ENCODE results near the gene DEK. TPM values are rescaled to one million over a fixed set of nuclear protein-coding genes. Genes with fewer than 3 reads are reported as not detected.

Gene DEK
- total RNA-seq, 4 donors from 2014 or later, result 69.0 to 101 (median 87.9) TPM

GRCh38 chr6:18186540-18187250 is 77.6 kb downstream of the DEK start:
- no peak for DNase-seq (ENCODE audit: low spot score in 2 of 2)
- 87 to 88% methylated on average over 4 of the region's 4 CpGs for WGBS, 2 donors
- TF ChIP-seq CTCF (IDR thresholded peaks at IDR 0.05) (no peak), POLR2A (IDR thresholded peaks at IDR 0.05) (no peak)
- intact Hi-C loops (cut with DNase I; ENCODE audit: low total_unique reads), result no loop called here
- H3K4me3 ChIP-seq (ENCODE audit: low read depth, poor library complexity, severe bottlenecking), result no peak overlapping the region

- H3K4me3 ChIP-seq (ENCODE audit: low read depth, poor library complexity, severe bottlenecking), result no peak overlapping the region
- TF ChIP-seq CTCF (IDR thresholded peaks at IDR 0.05) (no peak), POLR2A (IDR thresholded peaks at IDR 0.05) (no peak)
- WGBS, 2 donors, result 53 to 79% methylated on average over 2 of the region's 2 CpGs
- DNase-seq (ENCODE audit: low spot score in 2 of 2), result no peak
- intact Hi-C loops (cut with DNase I; ENCODE audit: low total_unique reads), result no loop called here
Measured at GRCh38 chr6:18186033-18186432, 78.3 kb downstream of the DEK start.

GRCh38 chr6:18185624-18186023 is 78.7 kb downstream of the DEK start:
- no peak for TF ChIP-seq POLR2A (IDR thresholded peaks at IDR 0.05)
- TF ChIP-seq CTCF (IDR thresholded peaks at IDR 0.05), result no peak
- no peak for DNase-seq (ENCODE audit: low spot score in 2 of 2)
- no peak overlapping the region for H3K4me3 ChIP-seq (ENCODE audit: low read depth, poor library complexity, severe bottlenecking)
- WGBS, 2 donors, result 71 to 91% methylated on average over 1 of the region's 1 CpG
- intact Hi-C loops (cut with DNase I; ENCODE audit: low total_unique reads), result no loop called here

- TF ChIP-seq CTCF (IDR thresholded peaks at IDR 0.05), result no peak
- no peak for TF ChIP-seq POLR2A (IDR thresholded peaks at IDR 0.05)
- 79 to 82% methylated on average over 4 of the region's 4 CpGs for WGBS, 2 donors
- intact Hi-C loops (cut with DNase I; ENCODE audit: low total_unique reads), result no loop called here
Measured at GRCh38 chr6:18183766-18184165, 80.6 kb downstream of the DEK start.

GRCh38 chr6:18182568-18182967 is 81.8 kb downstream of the DEK start:
- TF ChIP-seq POLR2A (IDR thresholded peaks at IDR 0.05) (no peak), CTCF (IDR thresholded peaks at IDR 0.05) (no peak)
- H3K4me3 ChIP-seq (ENCODE audit: low read depth, poor library complexity, severe bottlenecking), result no peak overlapping the region
- intact Hi-C loops (cut with DNase I; ENCODE audit: low total_unique reads), result no loop called here
- no peak for DNase-seq (ENCODE audit: low spot score in 2 of 2)
- WGBS, 2 donors, result 91 to 92% methylated on average over 4 of the region's 4 CpGs

More at GRCh38 chr6:18183766-18184165, 80.6 kb downstream of the DEK start:
- DNase-seq (ENCODE audit: low spot score in 2 of 2), result no peak
- H3K4me3 ChIP-seq (ENCODE audit: low read depth, poor library complexity, severe bottlenecking), result no peak overlapping the region
